Lower lobe of right lung (tissue), 2 donors: ENCODE data around the gene SETD1B. TPM values are rescaled to one million over a fixed set of nuclear protein-coding genes. Genes with fewer than 3 reads are reported as not detected.
A peak's percentile ranks its signal among the peaks of the same experiment; 100 is the strongest.

Experiments
- ATAC-seq, 2 donors: fragments of 200-7000 bp; cut with Tn5 transposase; one replicate each; pipeline ENCODE4 v1.9.1; 2020 to 2022; ENCODE audit warnings: mild to moderate bottlenecking in 2 of 2, moderate library complexity in 2 of 2
- DNase-seq: peaks from one replicate; pipeline ENCODE4 v3.0.0-alpha.2; 2020
- H3K27ac ChIP-seq: fragments of 200-600 bp; one replicate; pipeline ENCODE4 v1.8.0; 2022
- H3K27me3 ChIP-seq: fragments of 200-600 bp; one replicate; pipeline ENCODE4 v1.8.0; 2022; ENCODE audit warnings: low read depth
- H3K36me3 ChIP-seq: fragments of 200-600 bp; one replicate; pipeline ENCODE4 v1.8.0; 2022; ENCODE audit warnings: mild to moderate bottlenecking
- H3K4me1 ChIP-seq: fragments of 200-600 bp; one replicate; pipeline ENCODE4 v1.8.0; 2022
- H3K4me3 ChIP-seq: fragments of 200-600 bp; one replicate; pipeline ENCODE4 v1.8.0; 2022; ENCODE audit warnings: mild to moderate bottlenecking
- H3K9me3 ChIP-seq: fragments of 200-600 bp; one replicate; pipeline ENCODE4 v1.8.0; 2022
- intact Hi-C: fragments of 100-400 bp; cut with DNase I; formaldehyde crosslinking; loops from one replicate; pipeline ENCODE4 v1.11.0; 2022
- total RNA-seq: library from RNA; stranded (reverse); fragmentation: NEBNext Ultra II Directional; extraction: Animal tissue kit (Norgen Biotek cat#: 25700); gene quantifications from one replicate; pipeline ENCODE4 v1.2.1, GENCODE V29; 2021
- TF ChIP-seq, protein P1 (sequence below): fragments of 200-600 bp; IDR thresholded peaks from one replicate; pipeline ENCODE4 v1.8.0; 2022; ENCODE audit warnings: antibody characterized with exemption, mild to moderate bottlenecking
- donor health status: DM: no; HTN: yes; CAD: no; lungs with severe emphysema.

Gene SETD1B
- total RNA-seq, 1 donor from 2014 or later: 19.7 TPM

DNA sequence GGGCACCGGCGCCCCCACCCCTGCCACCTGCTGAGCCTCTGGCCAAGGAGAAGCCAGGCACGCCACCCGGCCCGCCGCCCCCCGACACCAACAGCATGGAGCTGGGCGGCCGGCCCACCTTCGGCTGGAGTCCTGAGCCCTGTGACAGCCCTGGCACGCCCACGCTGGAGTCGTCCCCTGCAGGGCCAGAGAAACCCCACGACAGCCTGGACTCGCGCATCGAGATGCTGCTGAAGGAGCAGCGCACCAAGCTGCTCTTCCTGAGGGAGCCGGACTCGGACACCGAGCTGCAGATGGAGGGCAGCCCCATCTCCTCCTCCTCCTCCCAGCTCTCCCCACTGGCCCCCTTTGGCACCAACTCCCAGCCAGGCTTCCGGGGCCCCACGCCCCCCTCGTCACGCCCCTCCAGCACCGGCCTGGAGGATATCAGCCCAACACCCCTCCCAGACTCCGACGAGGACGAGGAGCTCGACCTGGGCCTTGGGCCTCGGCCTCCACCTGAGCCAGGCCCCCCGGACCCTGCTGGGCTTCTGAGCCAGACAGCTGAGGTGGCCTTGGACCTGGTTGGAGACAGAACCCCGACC lies 6.5 kb downstream of the SETD1B start:
- TF ChIP-seq, protein P1, sequence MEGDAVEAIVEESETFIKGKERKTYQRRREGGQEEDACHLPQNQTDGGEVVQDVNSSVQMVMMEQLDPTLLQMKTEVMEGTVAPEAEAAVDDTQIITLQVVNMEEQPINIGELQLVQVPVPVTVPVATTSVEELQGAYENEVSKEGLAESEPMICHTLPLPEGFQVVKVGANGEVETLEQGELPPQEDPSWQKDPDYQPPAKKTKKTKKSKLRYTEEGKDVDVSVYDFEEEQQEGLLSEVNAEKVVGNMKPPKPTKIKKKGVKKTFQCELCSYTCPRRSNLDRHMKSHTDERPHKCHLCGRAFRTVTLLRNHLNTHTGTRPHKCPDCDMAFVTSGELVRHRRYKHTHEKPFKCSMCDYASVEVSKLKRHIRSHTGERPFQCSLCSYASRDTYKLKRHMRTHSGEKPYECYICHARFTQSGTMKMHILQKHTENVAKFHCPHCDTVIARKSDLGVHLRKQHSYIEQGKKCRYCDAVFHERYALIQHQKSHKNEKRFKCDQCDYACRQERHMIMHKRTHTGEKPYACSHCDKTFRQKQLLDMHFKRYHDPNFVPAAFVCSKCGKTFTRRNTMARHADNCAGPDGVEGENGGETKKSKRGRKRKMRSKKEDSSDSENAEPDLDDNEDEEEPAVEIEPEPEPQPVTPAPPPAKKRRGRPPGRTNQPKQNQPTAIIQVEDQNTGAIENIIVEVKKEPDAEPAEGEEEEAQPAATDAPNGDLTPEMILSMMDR: no peak
- H3K27ac ChIP-seq: no peak overlapping the region
- DNase-seq (no peak), ATAC-seq (no peak)
- H3K9me3 ChIP-seq: no peaks in the 10 kb centered on the region
- intact Hi-C loops: no loop called here
- no peaks in the 10 kb centered on the region for H3K27me3 ChIP-seq
- peaks cover 57% of the 10 kb centered on the region for H3K36me3 ChIP-seq
- H3K4me3 ChIP-seq: no peak overlapping the region
- peaks cover 61% of the 10 kb centered on the region for H3K4me1 ChIP-seq

- TF ChIP-seq, protein P1: no peak
- Histone ChIP-seq H3K27me3 (no peaks in the 10 kb centered on the region), H3K27ac (peak overlapping the region; percentile 65), H3K4me3 (peak overlapping the region; percentile 74), H3K9me3 (no peaks in the 10 kb centered on the region), H3K36me3 (peaks cover 63% of the 10 kb centered on the region), H3K4me1 (peaks cover 55% of the 10 kb centered on the region)
- DNase-seq (no peak), ATAC-seq (no peak)
- intact Hi-C loops: no loop called here
These were observed 7.1 kb downstream of the SETD1B start for GRCh38 chr12:121810833-121811433.

GRCh38 chr12:121811434-121812319 lies 7.9 kb downstream of the SETD1B start:
- peaks cover 69% of the 10 kb centered on the region for H3K36me3 ChIP-seq
- intact Hi-C loops: no loop called here
- peak overlapping the region; percentile 74 for H3K4me3 ChIP-seq
- peak; percentile 83 for DNase-seq
- no peaks in the 10 kb centered on the region for H3K27me3 ChIP-seq
- peak overlapping the region; percentile 65 for H3K27ac ChIP-seq
- peak; percentile 94 to 95 for ATAC-seq
- peaks cover 47% of the 10 kb centered on the region for H3K4me1 ChIP-seq
- TF ChIP-seq, protein P1: peak; percentile 99
- no peaks in the 10 kb centered on the region for H3K9me3 ChIP-seq

- DNase-seq: peak; percentile 87
- no peaks in the 10 kb centered on the region for H3K27me3 ChIP-seq
- H3K9me3 ChIP-seq: no peaks in the 10 kb centered on the region
- peak; percentile 92 to 93 for ATAC-seq
- peaks cover 40% of the 10 kb centered on the region for H3K4me1 ChIP-seq
- peak overlapping the region; percentile 74 for H3K4me3 ChIP-seq
- H3K36me3 ChIP-seq: peaks cover 71% of the 10 kb centered on the region
- intact Hi-C loops: no loop called here
- peak overlapping the region; percentile 65 for H3K27ac ChIP-seq
- TF ChIP-seq, protein P1: peak; percentile 26
These were observed 8.6 kb downstream of the SETD1B start for GRCh38 chr12:121812320-121812871.
